Coronary artery (tissue), 2 donors: ENCODE results near the gene RASL10B.

Experiments used
- DNase-seq: peaks from one replicate; pipeline ENCODE4 v3.0.0-alpha.2; 2017; ENCODE audit warnings: low spot score
- H3K27ac ChIP-seq, 2 donors: fragments of 200-600 bp; sonication (generic); one replicate each; pipeline ENCODE4 v1.5.1; 2016 to 2019
- H3K4me3 ChIP-seq: fragments of 200-600 bp; sonication (generic); 2 replicates; pipeline ENCODE4 v1.5.1; 2016; ENCODE audit warnings: mild to moderate bottlenecking, moderate library complexity
- CTCF ChIP-seq: fragments of 200-600 bp; sonication (generic); IDR thresholded peaks from one replicate; pipeline ENCODE4 v1.5.1; 2019; ENCODE audit warnings: antibody characterized with exemption

RASL10B gene

DNA sequence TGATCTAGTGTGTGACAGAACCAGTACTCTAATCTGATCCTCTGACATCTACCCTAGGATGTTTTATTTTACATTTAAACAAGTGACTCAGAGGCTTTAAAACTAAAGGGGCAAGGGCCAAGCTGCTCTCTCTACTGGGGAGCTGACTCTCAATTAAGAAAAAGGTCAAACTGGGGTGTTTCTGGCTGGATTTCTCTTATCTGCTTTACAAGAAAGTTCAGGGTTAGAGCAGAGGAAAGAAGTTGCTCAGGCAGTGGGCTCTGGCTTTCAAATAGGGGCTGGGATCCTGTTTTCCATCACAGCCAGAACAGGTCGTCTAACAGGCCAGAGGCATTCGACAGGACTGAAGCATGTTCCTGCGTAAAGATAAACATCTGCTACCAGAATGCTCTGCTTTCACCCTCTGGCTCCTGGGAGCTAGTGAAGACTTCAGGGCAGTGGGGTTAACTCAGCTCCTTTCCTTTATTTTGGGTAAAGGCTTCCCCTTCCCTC is 55.5 kb downstream of the RASL10B start:
- DNase-seq, result no peak
- H3K4me3 ChIP-seq, result no peak overlapping the region
- H3K27ac ChIP-seq, result peak overlapping the region; percentile 27 to 60
- TF ChIP-seq CTCF, result no peak

DNA sequence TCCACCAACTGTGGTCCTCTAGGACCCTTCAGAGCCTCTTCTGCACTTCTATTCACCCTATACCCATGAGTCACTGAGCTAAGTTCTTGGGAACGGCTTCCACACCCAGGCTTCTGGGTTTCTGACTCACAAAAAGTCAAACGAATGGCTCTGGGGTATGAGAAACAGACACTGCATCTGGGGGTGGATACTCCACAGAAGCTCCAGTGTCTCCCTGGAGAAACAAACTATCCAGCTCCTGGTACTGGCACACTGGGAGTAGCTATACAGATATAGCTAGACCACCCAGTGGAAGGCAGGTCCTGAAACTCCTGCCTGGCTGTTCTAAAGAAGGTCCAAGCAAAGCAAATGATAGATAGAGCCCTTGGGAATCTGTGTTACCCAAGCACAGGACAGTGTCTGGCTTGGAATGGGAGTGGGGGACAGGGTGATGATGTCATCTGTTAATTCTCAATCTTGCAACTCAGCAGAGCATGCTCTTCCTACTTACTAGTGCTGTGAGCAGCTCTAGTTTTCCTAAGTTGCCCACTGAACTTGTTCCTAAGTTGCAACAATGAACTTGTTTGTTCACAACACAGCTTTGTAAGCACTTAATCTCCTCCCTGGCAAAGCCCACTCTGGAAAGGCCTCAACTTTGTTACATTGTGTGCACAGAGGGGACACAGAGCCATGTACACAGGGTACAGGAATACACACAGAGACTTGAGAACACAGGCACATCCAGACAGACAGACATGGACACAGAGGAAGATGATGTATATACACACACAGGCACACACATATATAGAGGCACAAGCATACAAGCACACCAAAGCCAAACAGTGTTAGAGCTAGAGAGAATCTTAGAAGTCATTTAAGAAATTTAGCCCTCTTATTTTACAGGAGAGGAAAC is 57.3 kb downstream of the RASL10B start:
- peak overlapping the region; percentile 27 for H3K4me3 ChIP-seq
- DNase-seq, result peak; percentile 74
- TF ChIP-seq CTCF, result no peak
- H3K27ac ChIP-seq, result peak overlapping the region; percentile 36 to 87

DNA sequence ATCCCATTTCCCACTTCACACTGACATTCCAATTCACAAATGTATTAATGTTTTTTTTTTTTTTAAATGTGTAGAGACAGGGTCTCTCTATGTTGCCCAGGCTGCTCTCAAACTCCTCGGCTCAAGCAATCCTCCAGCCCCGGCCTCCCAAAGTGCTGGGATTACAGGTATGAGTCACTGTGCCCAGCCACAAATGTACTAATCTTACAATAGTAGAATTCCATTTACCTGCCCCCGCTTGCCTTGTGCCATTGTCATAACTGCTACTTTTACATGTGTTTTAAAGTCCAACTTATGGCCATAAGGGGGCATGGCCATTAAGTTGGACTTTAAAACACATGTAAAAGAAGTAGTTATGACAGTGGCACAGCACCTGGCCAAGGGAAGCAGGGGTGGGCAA is 59.4 kb downstream of the RASL10B start:
- DNase-seq, result no peak
- no peak overlapping the region for H3K27ac ChIP-seq
- no peak for TF ChIP-seq CTCF

GRCh38 chr17:35791681-35792350 is 60.4 kb downstream of the RASL10B start:
- no peak for DNase-seq
- Histone ChIP-seq H3K4me3 (no peak overlapping the region), H3K27ac (peak overlapping the region in 1 of 2 donors; percentile 54)
- TF ChIP-seq CTCF, result no peak

More for the DNA sequence above, 59.4 kb downstream of the RASL10B start:
- H3K4me3 ChIP-seq, result no peak overlapping the region
